Fibroblast of skin of back (primary cell): ENCODE results near the gene OSBP2.

Source experiments
- DNase-seq: peaks from one replicate; pipeline ENCODE4 v3.0.0-alpha.2; 2013

Gene OSBP2

GRCh38 chr22:30855677-30856518, 161.2 kb downstream of the OSBP2 start:
- DNase-seq: no peak

GRCh38 chr22:30856741-30857502, 162.2 kb downstream of the OSBP2 start:
- DNase-seq: no peak

GRCh38 chr22:30857791-30858190, 163.1 kb downstream of the OSBP2 start:
- DNase-seq: no peak

GRCh38 chr22:30858976-30859713, 164.5 kb downstream of the OSBP2 start:
- no peak for DNase-seq

GRCh38 chr22:30859714-30860095, 165.0 kb downstream of the OSBP2 start:
- no peak for DNase-seq

GRCh38 chr22:30860176-30861105, 165.8 kb downstream of the OSBP2 start:
- DNase-seq: no peak

- DNase-seq: no peak
These were observed 166.5 kb downstream of the OSBP2 start for GRCh38 chr22:30861131-30861530.

- DNase-seq: no peak
These were observed 167.2 kb downstream of the OSBP2 start for GRCh38 chr22:30861688-30862552.

- peak; percentile 22 for DNase-seq
These were observed 168.6 kb downstream of the OSBP2 start for GRCh38 chr22:30863081-30863833.

GRCh38 chr22:30864441-30865420, 170.1 kb downstream of the OSBP2 start:
- DNase-seq: no peak

- no peak for DNase-seq
These were observed 171.0 kb downstream of the OSBP2 start for GRCh38 chr22:30865656-30866055.

- no peak for DNase-seq
These were observed 171.5 kb downstream of the OSBP2 start for GRCh38 chr22:30866216-30866615.

- no peak for DNase-seq
These were observed 172.2 kb downstream of the OSBP2 start for GRCh38 chr22:30866811-30867271.

GRCh38 chr22:30867746-30868662, 173.3 kb downstream of the OSBP2 start:
- DNase-seq: no peak

GRCh38 chr22:30868663-30869385, 174.2 kb downstream of the OSBP2 start:
- no peak for DNase-seq

GRCh38 chr22:30869667-30870395, 175.2 kb downstream of the OSBP2 start:
- no peak for DNase-seq
